Measurements from ENCODE around the gene LRRC1. TPM values are rescaled to one million over a fixed set of nuclear protein-coding genes. Genes with fewer than 3 reads are reported as not detected.

LRRC1 gene
- total and polyA plus RNA-seq, 2 of the 8 experiments (the other 6 are each of a cell fraction or from before 2014, with no cell fraction given), result 6.7 to 15.9 TPM

GRCh38 chr6:53877151-53877550, 82.3 kb downstream of the LRRC1 start (continued):
- no peak for TF ChIP-seq CHD7 (IDR thresholded peaks at IDR 0.05; ENCODE audit: insufficient replicate concordance, low read length)
- no peak for TF ChIP-seq GABPA (IDR thresholded peaks at IDR 0.05; ENCODE audit: borderline replicate concordance, insufficient read depth, low read length)
- TF ChIP-seq ASH2L (IDR thresholded peaks at IDR 0.05; ENCODE audit: low read length), result no peak
- TF ChIP-seq SIRT6 (IDR thresholded peaks at IDR 0.05; ENCODE audit: low read length), result no peak
- TF ChIP-seq RXRA (IDR thresholded peaks at IDR 0.05; ENCODE audit: insufficient read depth, low read depth, low read length), result no peak
- no peak for TF ChIP-seq ATF3 (IDR thresholded peaks at IDR 0.05; ENCODE audit: insufficient read depth, low read depth, low read length)
- no peak for TF ChIP-seq BRCA1 (IDR thresholded peaks at IDR 0.05; ENCODE audit: low read depth, low read length)
- TF ChIP-seq CHD2 (IDR thresholded peaks at IDR 0.05; ENCODE audit: low read length), result no peak
- TF ChIP-seq CREB1 (IDR thresholded peaks at IDR 0.05), result no peak
- TF ChIP-seq SAP30 (IDR thresholded peaks at IDR 0.05; ENCODE audit: insufficient read depth, insufficient replicate concordance, low read length), result no peak
- no peak for TF ChIP-seq FOSL1 (IDR thresholded peaks at IDR 0.05; ENCODE audit: insufficient read depth, low read depth, low read length)
- TF ChIP-seq EZH2 (IDR thresholded peaks at IDR 0.05; ENCODE audit: low read depth, low read length, severe bottlenecking), result no peak
